ENCODE measurements around the gene MAGI2.
A peak's percentile ranks its signal among the peaks of the same experiment; 100 is the strongest.

Gene MAGI2

GRCh38 chr7:78099715-78100394 lies 1353.6 kb downstream of the MAGI2 start:
- no peak for TF ChIP-seq CTCF (conservative IDR thresholded peaks at IDR 0.05)
- H3K27ac ChIP-seq: no peak overlapping the region

GRCh38 chr7:78095549-78095948 lies 1357.9 kb downstream of the MAGI2 start:
- TF ChIP-seq CTCF (conservative IDR thresholded peaks at IDR 0.05): no peak
- no peak overlapping the region for H3K27ac ChIP-seq

DNA sequence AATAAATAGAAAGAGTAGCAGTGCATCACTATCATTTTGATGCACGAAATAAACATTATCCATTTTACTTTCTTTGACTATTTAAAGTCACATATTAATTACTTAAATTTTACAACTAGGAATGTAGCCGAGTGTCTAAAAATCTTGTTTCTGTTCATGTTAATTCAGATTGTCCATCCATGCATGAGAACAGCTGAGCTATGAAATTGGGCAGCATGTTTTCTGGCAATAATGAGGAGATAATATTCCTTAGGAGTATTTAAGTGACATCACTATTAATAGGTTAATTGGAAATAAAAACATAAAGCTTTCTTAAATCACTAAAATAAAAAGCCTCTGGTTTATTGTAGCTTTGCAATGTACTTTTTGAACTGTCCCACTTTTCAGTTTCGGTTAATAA lies 1361.1 kb downstream of the MAGI2 start:
- TF ChIP-seq CTCF (conservative IDR thresholded peaks at IDR 0.05): no peak
- H3K27ac ChIP-seq: no peak overlapping the region

GRCh38 chr7:78090616-78091015 lies 1362.9 kb downstream of the MAGI2 start:
- peak; percentile 56 for TF ChIP-seq CTCF (conservative IDR thresholded peaks at IDR 0.05)
- H3K27ac ChIP-seq: no peak overlapping the region

GRCh38 chr7:78083476-78084120 lies 1369.9 kb downstream of the MAGI2 start:
- no peak overlapping the region for H3K27ac ChIP-seq
- no peak for TF ChIP-seq CTCF (conservative IDR thresholded peaks at IDR 0.05)

DNA sequence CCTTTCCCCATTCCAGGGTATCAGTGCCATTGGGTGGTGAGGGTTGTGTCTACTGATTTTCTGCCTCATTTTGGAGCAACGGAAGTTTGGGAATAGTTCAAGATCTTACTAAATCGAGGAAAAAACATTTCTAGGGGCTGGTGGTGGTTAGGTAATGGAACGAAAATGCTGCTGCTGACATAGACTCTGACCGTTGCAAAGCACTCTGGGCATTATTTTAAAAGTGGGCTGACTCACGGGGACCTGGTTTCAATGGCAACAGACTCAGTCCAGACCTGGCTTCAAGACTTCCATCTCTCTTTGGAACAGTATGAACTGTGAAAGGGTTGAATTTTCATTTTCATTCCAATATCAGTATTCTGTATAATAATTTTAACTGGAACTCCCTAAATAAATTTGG lies 1370.9 kb downstream of the MAGI2 start:
- no peak overlapping the region for H3K27ac ChIP-seq
- no peak for TF ChIP-seq CTCF (conservative IDR thresholded peaks at IDR 0.05)

DNA sequence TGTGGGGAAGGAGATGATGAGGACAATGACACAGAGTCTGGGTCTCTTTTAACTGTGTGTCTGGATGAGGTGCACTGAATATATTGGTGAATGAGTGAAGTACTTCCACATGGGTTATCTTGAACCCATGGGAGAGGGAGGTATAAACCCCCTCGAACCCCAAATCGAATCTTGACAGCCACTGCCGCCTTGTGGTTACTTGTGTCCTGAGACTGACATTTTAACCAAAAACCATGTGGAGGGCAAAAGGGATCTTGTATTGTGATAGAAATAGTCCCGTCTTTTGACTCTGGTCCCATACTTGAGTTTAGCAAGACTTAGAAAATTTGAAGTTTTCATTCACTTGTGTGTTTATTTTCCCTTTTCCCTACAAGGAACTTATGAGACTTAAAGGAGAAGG lies 1371.6 kb downstream of the MAGI2 start:
- no peak; the same call in 1 of the 2 replicates for TF ChIP-seq CTCF (conservative IDR thresholded peaks at IDR 0.05)
- H3K27ac ChIP-seq: no peak overlapping the region
